Colonic mucosa (tissue), 4 donors: ENCODE data around the gene CYP4F12. TPM values are rescaled to one million over a fixed set of nuclear protein-coding genes. Genes with fewer than 3 reads are reported as not detected.

Experiments
- DNase-seq: peaks from one replicate; pipeline ENCODE4 v3.0.0-alpha.2; 2020
- H3K27ac ChIP-seq: fragments of 200-600 bp; one replicate; pipeline ENCODE4 v1.8.0; 2021
- H3K27me3 ChIP-seq: fragments of 200-600 bp; one replicate; pipeline ENCODE4 v1.8.0; 2021
- H3K36me3 ChIP-seq: fragments of 200-600 bp; one replicate; pipeline ENCODE4 v1.8.0; 2021
- H3K4me1 ChIP-seq: fragments of 200-600 bp; one replicate; pipeline ENCODE4 v1.8.0; 2021; ENCODE audit warnings: mild to moderate bottlenecking
- H3K4me3 ChIP-seq: fragments of 200-600 bp; one replicate; pipeline ENCODE4 v1.8.0; 2021
- H3K9ac ChIP-seq, 2 donors: one replicate each; pipeline ENCODE4 v1.7.0; 2013; ENCODE audit warnings: control low read depth in 2 of 2, low read depth in 2 of 2, low read length in 2 of 2
- H3K9me3 ChIP-seq: fragments of 200-600 bp; one replicate; pipeline ENCODE4 v1.8.0; 2021
- CTCF ChIP-seq: fragments of 200-600 bp; IDR thresholded peaks from one replicate; pipeline ENCODE4 v1.8.0; 2022; ENCODE audit warnings: antibody characterized with exemption, mild to moderate bottlenecking
- intact Hi-C: fragments of 100-400 bp; cut with DNase I; formaldehyde crosslinking; loops from one replicate; pipeline ENCODE4 v1.14.1; 2022
- total RNA-seq, 2 donors: library from RNA; stranded (reverse); fragmentation: NEBNext Ultra II Directional in 1 of 2; extraction: Animal tissue kit (Norgen Biotek cat#: 25700) in 1 of 2; gene quantifications; one replicate each; pipeline ENCODE4 v1.2.1, GENCODE V29; 2021
- donor health status: healthy.
- donor health status: DM: no; HTN: no; CAD: no.
- donor health status: DM: no; HTN: no; CAD: no.

CYP4F12 gene
- total RNA-seq, 2 donors from 2014 or later = 82.1 to 87.0 TPM

DNA sequence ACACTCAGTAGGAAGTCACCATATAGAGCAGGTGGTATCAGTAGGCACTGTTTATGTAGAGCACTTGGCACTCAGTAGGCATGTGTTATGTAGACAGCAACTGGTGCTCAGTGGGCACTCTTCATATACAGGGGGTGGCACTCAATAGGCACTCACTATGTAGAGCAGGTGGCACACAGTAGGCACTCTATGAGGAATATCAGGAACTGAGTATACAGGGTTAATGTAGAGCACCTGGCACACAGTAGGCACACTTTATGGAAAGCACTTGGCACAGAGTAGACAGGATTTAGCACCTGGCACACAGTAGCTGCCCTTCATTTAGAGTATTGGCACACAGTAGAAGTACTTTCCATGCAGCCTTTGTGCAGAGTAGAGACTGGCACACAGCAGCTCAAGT is 33.3 kb upstream of the CYP4F12 start:
- intact Hi-C loops = no loop called here
- H3K9ac ChIP-seq = peak overlapping the region in 1 of 2 donors; percentile 76
- H3K9me3 ChIP-seq = no peaks in the 10 kb centered on the region
- no peaks in the 10 kb centered on the region for H3K27me3 ChIP-seq
- no peak overlapping the region for H3K4me3 ChIP-seq
- no peaks in the 10 kb centered on the region for H3K36me3 ChIP-seq
- no peak for TF ChIP-seq CTCF
- peaks cover 11% of the 10 kb centered on the region for H3K4me1 ChIP-seq
- no peak for DNase-seq
- H3K27ac ChIP-seq = no peak overlapping the region

DNA sequence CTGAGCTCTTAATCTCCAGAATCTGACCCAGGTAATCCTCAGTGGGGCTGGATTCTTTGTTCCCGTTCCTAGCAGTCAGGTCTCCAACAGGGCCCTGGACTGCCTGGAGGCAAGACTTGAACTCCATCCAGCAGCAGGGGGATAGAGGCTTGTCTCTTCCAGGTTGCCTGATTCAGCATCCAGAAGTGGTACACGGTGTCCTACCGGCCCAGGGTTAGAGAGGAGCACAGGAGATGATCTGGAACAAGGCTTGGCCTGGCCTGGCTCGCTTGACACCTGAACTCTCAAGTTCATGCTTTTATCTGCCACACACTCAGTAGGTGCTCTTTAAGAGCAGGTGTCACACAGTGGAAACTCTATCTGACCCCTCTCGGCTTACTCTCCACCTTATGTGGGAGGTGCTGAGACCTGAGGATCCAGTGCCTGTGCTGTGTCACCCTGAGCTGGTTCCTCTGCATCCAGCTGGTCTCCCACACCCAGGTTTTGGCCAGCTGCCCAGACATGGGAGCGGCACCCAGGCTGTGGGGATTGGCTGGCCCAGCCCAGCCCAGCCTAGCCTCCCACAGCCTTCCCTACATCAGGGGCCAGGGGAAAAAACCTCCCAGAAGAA is 32.5 kb upstream of the CYP4F12 start, which contains the start of gene CYP4F3:
Gene CYP4F3, plus strand, starts transcription at position 604 of the 610 bp plus-strand sequence. CDS start 519 bp downstream, outside the sequence.
- H3K4me1 ChIP-seq = peaks cover 11% of the 10 kb centered on the region
- peak within 1 kb of the TSS in 1 of 2 donors; percentile 76 for H3K9ac ChIP-seq
- no peaks in the 10 kb centered on the region for H3K27me3 ChIP-seq
- TF ChIP-seq CTCF = no peak
- no peaks in the 10 kb centered on the region for H3K9me3 ChIP-seq
- no peak within 1 kb of the TSS for H3K4me3 ChIP-seq
- H3K27ac ChIP-seq = peak within 1 kb of the TSS; percentile 88
- H3K36me3 ChIP-seq = no peaks in the 10 kb centered on the region
- DNase-seq = peak; percentile 98
- intact Hi-C loops = no loop called here

DNA sequence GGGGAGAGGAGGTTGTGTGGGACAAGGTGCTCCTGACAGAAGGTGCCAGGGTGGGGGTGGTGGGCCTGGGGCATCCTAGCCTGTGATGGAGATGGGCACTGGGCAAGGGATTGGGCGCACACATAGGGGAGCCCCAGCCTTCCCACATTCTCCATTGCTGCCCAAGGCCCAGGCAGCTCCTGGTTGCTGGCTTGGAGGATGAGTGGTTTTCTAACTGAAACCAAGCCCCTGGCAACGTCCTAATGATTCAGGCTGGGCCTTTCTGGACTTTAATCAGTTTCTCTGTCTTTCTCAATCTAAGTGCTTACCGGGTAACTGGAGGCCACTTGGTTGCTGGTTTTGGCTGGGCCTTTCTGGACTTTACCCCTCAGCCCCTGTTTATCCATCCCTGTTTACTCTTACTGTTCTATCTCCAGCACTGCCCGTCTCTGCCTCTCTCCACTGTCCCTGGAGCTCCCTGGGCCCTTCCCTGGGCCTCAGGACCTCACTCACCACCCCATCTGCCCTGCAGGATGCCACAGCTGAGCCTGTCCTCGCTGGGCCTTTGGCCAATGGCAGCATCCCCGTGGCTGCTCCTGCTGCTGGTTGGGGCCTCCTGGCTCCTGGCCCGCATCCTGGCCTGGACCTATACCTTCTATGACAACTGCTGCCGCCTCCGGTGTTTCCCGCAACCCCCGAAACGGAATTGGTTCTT is 31.8 kb upstream of the CYP4F12 start:
- DNase-seq = peak; percentile 62
- Histone ChIP-seq H3K27me3 (no peaks in the 10 kb centered on the region), H3K9ac (peak overlapping the region in 1 of 2 donors; percentile 76), H3K4me1 (peaks cover 11% of the 10 kb centered on the region), H3K9me3 (no peaks in the 10 kb centered on the region), H3K27ac (peak overlapping the region; percentile 88), H3K4me3 (no peak overlapping the region), H3K36me3 (no peaks in the 10 kb centered on the region)
- intact Hi-C loops = no loop called here
- TF ChIP-seq CTCF = no peak

DNA sequence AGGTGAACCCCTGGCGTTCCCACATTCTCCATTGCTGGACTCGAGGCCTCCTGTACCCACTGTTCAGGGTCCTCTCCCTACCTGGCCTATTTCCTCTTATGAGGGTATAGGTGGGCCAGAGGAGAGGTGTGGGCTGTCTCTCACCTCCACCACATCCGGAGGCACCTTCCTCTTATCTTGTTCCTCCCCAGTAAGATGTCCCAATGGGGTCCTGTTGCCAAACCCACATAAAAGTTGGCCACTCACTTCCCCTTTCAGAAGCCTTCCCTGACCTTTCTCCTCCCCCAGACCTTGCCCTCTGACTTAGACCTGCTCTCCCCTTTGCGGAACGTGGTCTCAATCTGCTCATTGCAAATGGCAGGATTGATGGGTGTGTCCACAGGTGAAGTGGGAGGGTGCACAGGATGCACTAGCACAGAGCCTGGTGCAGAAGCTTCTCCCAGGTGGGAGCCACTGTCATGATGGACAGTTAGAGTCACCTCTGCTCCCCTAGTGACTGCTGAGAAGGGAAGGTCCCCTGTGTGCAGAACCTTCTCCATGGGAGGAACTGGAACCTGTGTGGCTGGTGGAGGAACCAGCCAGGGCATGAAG is 30.9 kb upstream of the CYP4F12 start:
- no peak for DNase-seq
- intact Hi-C loops = no loop called here
- Histone ChIP-seq H3K36me3 (no peaks in the 10 kb centered on the region), H3K9ac (peak overlapping the region in 1 of 2 donors; percentile 76), H3K4me1 (peaks cover 11% of the 10 kb centered on the region), H3K9me3 (no peaks in the 10 kb centered on the region), H3K27ac (peak overlapping the region; percentile 88), H3K27me3 (no peaks in the 10 kb centered on the region), H3K4me3 (no peak overlapping the region)
- no peak for TF ChIP-seq CTCF

- H3K4me3 ChIP-seq = no peak overlapping the region
- H3K4me1 ChIP-seq = peaks cover 11% of the 10 kb centered on the region
- H3K9ac ChIP-seq = no peak overlapping the region
- no peaks in the 10 kb centered on the region for H3K36me3 ChIP-seq
- no peaks in the 10 kb centered on the region for H3K9me3 ChIP-seq
- no peaks in the 10 kb centered on the region for H3K27me3 ChIP-seq
- H3K27ac ChIP-seq = no peak overlapping the region
- intact Hi-C loops = no loop called here
- no peak for TF ChIP-seq CTCF
- no peak for DNase-seq
Observed at GRCh38 chr19:15642807-15643206, 30.1 kb upstream of the CYP4F12 start.
